ENCODE measurements around the gene CGB7. TPM values are rescaled to one million over a fixed set of nuclear protein-coding genes. Genes with fewer than 3 reads are reported as not detected.
"Not testable (repeated sequence)": the region's sequence is repeated elsewhere in the genome, so short reads cannot be mapped to it uniquely, and the experiment has no call there.

Gene CGB7
- total and polyA plus RNA-seq, 7 donors = 0.23 TPM; not detected in 6

GRCh38 chr19:49036815-49037214, 20.7 kb downstream of the CGB7 start, which contains the start of gene CGB1:
TSS of gene CGB1 (minus strand) at chr19:49036895. CDS start at chr19:49036711, 184 bp downstream.
- intact Hi-C loops (cut with DNase I); H3K36me3 ChIP-seq; H3K4me1 ChIP-seq; DNase-seq; H3K9me3 ChIP-seq; H3K27ac ChIP-seq; H3K4me3 ChIP-seq; H3K27me3 ChIP-seq: not testable (repeated sequence)
- WGBS, 2 donors = 51 to 57% methylated on average over 18 of the region's 18 CpGs

GRCh38 chr19:49031642-49032301, 25.8 kb downstream of the CGB7 start, which contains the start of gene CGB2:
TSS of gene CGB2 (plus strand) at chr19:49031890. CDS start at chr19:49032096, 206 bp downstream.
- 36 to 38% methylated on average over 28 of the region's 28 CpGs for WGBS, 2 donors
- H3K4me1 ChIP-seq; intact Hi-C loops (cut with DNase I); H3K9me3 ChIP-seq; H3K27ac ChIP-seq; H3K36me3 ChIP-seq; H3K27me3 ChIP-seq; DNase-seq; H3K4me3 ChIP-seq: not testable (repeated sequence)

- intact Hi-C loops (cut with DNase I); DNase-seq; H3K4me1 ChIP-seq; H3K27me3 ChIP-seq; H3K36me3 ChIP-seq; H3K9me3 ChIP-seq; H3K4me3 ChIP-seq; H3K27ac ChIP-seq: not testable (repeated sequence)
- 87 to 92% methylated on average over 5 of the region's 8 CpGs for WGBS, 2 donors
These were observed 27.2 kb downstream of the CGB7 start for GRCh38 chr19:49030323-49030722.

- DNase-seq; H3K4me1 ChIP-seq; H3K27me3 ChIP-seq; H3K4me3 ChIP-seq; H3K9me3 ChIP-seq; H3K27ac ChIP-seq; intact Hi-C loops (cut with DNase I); H3K36me3 ChIP-seq: not testable (repeated sequence)
- 88 to 93% methylated on average over 14 of the region's 14 CpGs for WGBS, 2 donors
These were observed 27.8 kb downstream of the CGB7 start for GRCh38 chr19:49029749-49030148.

- DNase-seq; H3K27ac ChIP-seq; H3K4me1 ChIP-seq; H3K9me3 ChIP-seq; intact Hi-C loops (cut with DNase I); H3K36me3 ChIP-seq; H3K4me3 ChIP-seq; H3K27me3 ChIP-seq: not testable (repeated sequence)
- WGBS, 2 donors = 66 to 79% methylated on average over 9 of the region's 9 CpGs
These were observed 28.9 kb downstream of the CGB7 start for GRCh38 chr19:49028686-49029085.

GRCh38 chr19:49025599-49025998, 31.9 kb downstream of the CGB7 start:
- intact Hi-C loops (cut with DNase I); H3K9me3 ChIP-seq; DNase-seq; H3K27ac ChIP-seq; H3K36me3 ChIP-seq; H3K4me1 ChIP-seq; H3K4me3 ChIP-seq: not testable (repeated sequence)
- H3K27me3 ChIP-seq = peaks cover 0 to 12% (median 0%) of the 10 kb centered on the region in 3 donors
- 85 to 87% methylated on average over 23 of the region's 23 CpGs for WGBS, 2 donors

GRCh38 chr19:49025088-49025487, 32.5 kb downstream of the CGB7 start:
- H3K36me3 ChIP-seq; H3K27ac ChIP-seq; H3K9me3 ChIP-seq; DNase-seq; H3K4me1 ChIP-seq; intact Hi-C loops (cut with DNase I); H3K4me3 ChIP-seq: not testable (repeated sequence)
- H3K27me3 ChIP-seq = peaks cover 0 to 17% (median 5%) of the 10 kb centered on the region in 3 donors
- 77 to 93% methylated on average over 4 of the region's 6 CpGs for WGBS, 2 donors

GRCh38 chr19:49024233-49024632, 33.3 kb downstream of the CGB7 start, which contains the start of gene CGB3:
TSS of gene CGB3 (minus strand) at chr19:49024333. CDS start at chr19:49023971, 362 bp downstream.
- WGBS, 2 donors = 40 to 67% methylated on average over 13 of the region's 15 CpGs
- DNase-seq; intact Hi-C loops (cut with DNase I); H3K9me3 ChIP-seq; H3K27ac ChIP-seq; H3K4me3 ChIP-seq; H3K36me3 ChIP-seq; H3K4me1 ChIP-seq: not testable (repeated sequence)
- peaks cover 5 to 26% (median 13%) of the 10 kb centered on the region in 3 donors for H3K27me3 ChIP-seq

GRCh38 chr19:49022116-49022515, 35.4 kb downstream of the CGB7 start:
- TF ChIP-seq POLR2A (IDR thresholded peaks at IDR 0.05) = no peak
- no peak for TF ChIP-seq POLR2AphosphoS5 (IDR thresholded peaks at IDR 0.05)
- TF ChIP-seq CTCF (IDR thresholded peaks at IDR 0.05) = no peak
- no peak for TF ChIP-seq EP300 (IDR thresholded peaks at IDR 0.05)
- Histone ChIP-seq H3K27ac (no peak overlapping the region), H3K4me3 (no peak overlapping the region), H3K4me1 (peaks cover 0 to 25% (median 24%) of the 10 kb centered on the region in 4 donors), H3K36me3 (no peaks in the 10 kb centered on the region), H3K9me3 (no peaks in the 10 kb centered on the region), H3K27me3 (peaks cover 8 to 47% (median 31%) of the 10 kb centered on the region in 3 donors)
- 85 to 90% methylated on average over 9 of the region's 9 CpGs for WGBS, 2 donors
- intact Hi-C loops (cut with DNase I) = no loop called here
- no peak for DNase-seq

Data from sigmoid colon (tissue), 7 donors.